Panc1 (cell line): Measurements from ENCODE around the gene COMMD9.
A peak's percentile ranks its signal among the peaks of the same experiment; 100 is the strongest.

Experiments
- SIN3A ChIP-seq: IDR thresholded peaks from 2 replicates; pipeline ENCODE4 v1.6.1; 2012; ENCODE audit warnings: low read depth, mild to moderate bottlenecking, low read length, moderate library complexity, borderline replicate concordance; ENCODE audit not compliant: insufficient read depth
- TF ChIP-seq, protein P1 (sequence below): fragments of 450-650 bp; IDR thresholded peaks from 2 replicates; pipeline ENCODE4 v1.5.1; 2017; ENCODE audit warnings: mild to moderate bottlenecking
- TF ChIP-seq, protein P2 (sequence below), 2 experiments: IDR thresholded peaks; 2 replicates each; pipeline ENCODE4 v1.6.1; 2011 to 2012; ENCODE audit warnings: low read depth in 2 of 2, control low read depth in 1 of 2, low read length in 1 of 2, mild to moderate bottlenecking in 1 of 2, moderate library complexity in 1 of 2; ENCODE audit not compliant: insufficient read depth in 1 of 2

DNA sequence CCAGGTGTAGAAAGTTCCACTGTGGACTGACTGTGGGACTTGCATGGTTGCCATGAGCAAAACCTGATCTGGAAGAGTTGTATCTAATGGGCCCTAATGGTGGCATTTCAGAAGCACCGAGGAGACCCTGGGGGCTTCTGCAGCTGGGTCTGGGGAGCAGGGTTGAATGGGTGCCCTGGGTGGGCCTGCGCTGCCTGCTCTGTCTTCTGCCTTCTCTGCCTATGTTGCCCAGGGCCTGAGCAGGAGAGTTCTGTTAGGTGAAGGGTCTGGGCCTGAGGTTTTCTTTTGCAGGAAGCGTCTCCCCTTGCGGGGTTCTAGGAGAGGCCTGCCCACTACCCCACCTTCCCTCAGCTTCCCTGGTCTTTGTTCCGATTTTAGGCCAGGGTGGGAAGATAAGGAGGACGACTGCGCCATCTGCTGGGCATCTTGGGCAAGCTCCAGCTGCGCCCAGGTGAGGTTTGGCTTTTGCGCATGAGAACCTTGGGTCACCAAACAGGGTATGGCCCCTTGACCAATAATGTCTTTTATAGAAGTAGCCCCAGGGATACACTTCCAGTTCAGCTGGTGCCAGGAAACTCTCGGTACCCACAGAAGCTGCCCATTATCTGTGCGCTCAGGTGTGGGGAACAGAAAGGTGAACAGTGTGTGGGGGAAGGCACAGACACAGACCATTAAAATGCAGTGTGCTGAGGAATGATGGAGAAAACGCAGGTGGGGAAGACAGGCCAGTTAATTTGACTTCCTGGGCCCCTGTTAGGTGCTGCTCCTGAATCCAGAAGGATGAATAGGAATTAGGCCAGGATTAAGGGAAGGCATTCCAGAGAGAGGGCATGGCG, 23.2 kb downstream of the COMMD9 start:
- TF ChIP-seq, protein P1, sequence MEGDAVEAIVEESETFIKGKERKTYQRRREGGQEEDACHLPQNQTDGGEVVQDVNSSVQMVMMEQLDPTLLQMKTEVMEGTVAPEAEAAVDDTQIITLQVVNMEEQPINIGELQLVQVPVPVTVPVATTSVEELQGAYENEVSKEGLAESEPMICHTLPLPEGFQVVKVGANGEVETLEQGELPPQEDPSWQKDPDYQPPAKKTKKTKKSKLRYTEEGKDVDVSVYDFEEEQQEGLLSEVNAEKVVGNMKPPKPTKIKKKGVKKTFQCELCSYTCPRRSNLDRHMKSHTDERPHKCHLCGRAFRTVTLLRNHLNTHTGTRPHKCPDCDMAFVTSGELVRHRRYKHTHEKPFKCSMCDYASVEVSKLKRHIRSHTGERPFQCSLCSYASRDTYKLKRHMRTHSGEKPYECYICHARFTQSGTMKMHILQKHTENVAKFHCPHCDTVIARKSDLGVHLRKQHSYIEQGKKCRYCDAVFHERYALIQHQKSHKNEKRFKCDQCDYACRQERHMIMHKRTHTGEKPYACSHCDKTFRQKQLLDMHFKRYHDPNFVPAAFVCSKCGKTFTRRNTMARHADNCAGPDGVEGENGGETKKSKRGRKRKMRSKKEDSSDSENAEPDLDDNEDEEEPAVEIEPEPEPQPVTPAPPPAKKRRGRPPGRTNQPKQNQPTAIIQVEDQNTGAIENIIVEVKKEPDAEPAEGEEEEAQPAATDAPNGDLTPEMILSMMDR, result peak; percentile 90
- TF ChIP-seq, protein P2, sequence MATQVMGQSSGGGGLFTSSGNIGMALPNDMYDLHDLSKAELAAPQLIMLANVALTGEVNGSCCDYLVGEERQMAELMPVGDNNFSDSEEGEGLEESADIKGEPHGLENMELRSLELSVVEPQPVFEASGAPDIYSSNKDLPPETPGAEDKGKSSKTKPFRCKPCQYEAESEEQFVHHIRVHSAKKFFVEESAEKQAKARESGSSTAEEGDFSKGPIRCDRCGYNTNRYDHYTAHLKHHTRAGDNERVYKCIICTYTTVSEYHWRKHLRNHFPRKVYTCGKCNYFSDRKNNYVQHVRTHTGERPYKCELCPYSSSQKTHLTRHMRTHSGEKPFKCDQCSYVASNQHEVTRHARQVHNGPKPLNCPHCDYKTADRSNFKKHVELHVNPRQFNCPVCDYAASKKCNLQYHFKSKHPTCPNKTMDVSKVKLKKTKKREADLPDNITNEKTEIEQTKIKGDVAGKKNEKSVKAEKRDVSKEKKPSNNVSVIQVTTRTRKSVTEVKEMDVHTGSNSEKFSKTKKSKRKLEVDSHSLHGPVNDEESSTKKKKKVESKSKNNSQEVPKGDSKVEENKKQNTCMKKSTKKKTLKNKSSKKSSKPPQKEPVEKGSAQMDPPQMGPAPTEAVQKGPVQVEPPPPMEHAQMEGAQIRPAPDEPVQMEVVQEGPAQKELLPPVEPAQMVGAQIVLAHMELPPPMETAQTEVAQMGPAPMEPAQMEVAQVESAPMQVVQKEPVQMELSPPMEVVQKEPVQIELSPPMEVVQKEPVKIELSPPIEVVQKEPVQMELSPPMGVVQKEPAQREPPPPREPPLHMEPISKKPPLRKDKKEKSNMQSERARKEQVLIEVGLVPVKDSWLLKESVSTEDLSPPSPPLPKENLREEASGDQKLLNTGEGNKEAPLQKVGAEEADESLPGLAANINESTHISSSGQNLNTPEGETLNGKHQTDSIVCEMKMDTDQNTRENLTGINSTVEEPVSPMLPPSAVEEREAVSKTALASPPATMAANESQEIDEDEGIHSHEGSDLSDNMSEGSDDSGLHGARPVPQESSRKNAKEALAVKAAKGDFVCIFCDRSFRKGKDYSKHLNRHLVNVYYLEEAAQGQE (IDR thresholded peaks at IDR 0.05; ENCODE audit: insufficient read depth in 1 of 2, low read depth in 2 of 2, low read length in 1 of 2), result no peak
- TF ChIP-seq SIN3A, result no peak
